Loucy (cell line): ENCODE measurements around the gene CALHM6.

ENCODE experiments used
- H2AFZ ChIP-seq: fragments of 200-600 bp; sonication (generic); 2 replicates; pipeline ENCODE4 v1.6.0; 2016; ENCODE audit warnings: antibody characterized with exemption, mild to moderate bottlenecking, low read length, moderate library complexity
- H3F3A ChIP-seq: fragments of 200-600 bp; 2 replicates; pipeline ENCODE4 v1.6.0; 2016; ENCODE audit warnings: antibody characterized with exemption, low read depth, mild to moderate bottlenecking
- H3K27me3 ChIP-seq: fragments of 200-600 bp; sonication (generic); 2 replicates; pipeline ENCODE4 v1.6.1; 2014; ENCODE audit warnings: low read length, mild to moderate bottlenecking; ENCODE audit not compliant: insufficient read depth, poor library complexity, severe bottlenecking
- H3K36me3 ChIP-seq: fragments of 200-600 bp; sonication (generic); 2 replicates; pipeline ENCODE4 v1.6.1; 2016; ENCODE audit warnings: low read length; ENCODE audit not compliant: insufficient read depth
- H3K4me1 ChIP-seq: fragments of 200-600 bp; sonication (generic); 2 replicates; pipeline ENCODE4 v1.5.1; 2014; ENCODE audit warnings: low read length, mild to moderate bottlenecking; ENCODE audit not compliant: insufficient read depth, poor library complexity, severe bottlenecking
- H3K4me2 ChIP-seq: fragments of 200-600 bp; sonication (generic); 2 replicates; pipeline ENCODE4 v1.6.0; 2014; ENCODE audit warnings: antibody characterized with exemption, low read length, low read depth, mild to moderate bottlenecking; ENCODE audit not compliant: poor library complexity, severe bottlenecking
- H3K4me3 ChIP-seq: fragments of 200-600 bp; sonication (generic); 2 replicates; pipeline ENCODE4 v1.5.1; 2014; ENCODE audit warnings: low read length, mild to moderate bottlenecking, mixed read lengths; ENCODE audit not compliant: poor library complexity, severe bottlenecking
- H3K79me2 ChIP-seq: fragments of 200-600 bp; sonication (generic); 2 replicates; pipeline ENCODE4 v1.6.1; 2014; ENCODE audit warnings: low read length; ENCODE audit not compliant: insufficient read depth
- H3K9ac ChIP-seq: fragments of 200-600 bp; sonication (generic); 2 replicates; pipeline ENCODE4 v1.6.0; 2014; ENCODE audit warnings: mild to moderate bottlenecking, low read depth, low read length, moderate library complexity; ENCODE audit not compliant: poor library complexity, severe bottlenecking
- H3K9me2 ChIP-seq: fragments of 200-600 bp; sonication (generic); replicated peaks from 2 replicates; pipeline ENCODE4 v1.6.1; 2016; ENCODE audit warnings: low read depth, low read length, mixed read lengths
- H3K9me3 ChIP-seq: fragments of 200-600 bp; sonication (generic); 2 replicates; pipeline ENCODE4 v1.6.1; 2014; ENCODE audit warnings: mild to moderate bottlenecking, antibody characterized with exemption, low read length, low read depth; ENCODE audit not compliant: insufficient read depth
- H4K20me1 ChIP-seq: fragments of 200-600 bp; sonication (generic); 2 replicates; pipeline ENCODE4 v1.6.0; 2014; ENCODE audit warnings: antibody characterized with exemption, low read length, mild to moderate bottlenecking; ENCODE audit not compliant: insufficient read depth, poor library complexity, severe bottlenecking
- EZH2phosphoT487 ChIP-seq: fragments of 200-600 bp; IDR thresholded peaks from 2 replicates; pipeline ENCODE4 v1.6.1; 2018; ENCODE audit warnings: antibody characterized with exemption, mild to moderate bottlenecking, moderate library complexity, borderline replicate concordance
- TF ChIP-seq, protein P1 (sequence below): fragments of 200-600 bp; sonication (generic); conservative IDR thresholded peaks from 2 replicates; pipeline ENCODE4 v1.5.1; 2014; ENCODE audit warnings: mild to moderate bottlenecking, antibody characterized with exemption, low read length

Gene CALHM6

GRCh38 chr6:116447496-116448011 lies 13.6 kb upstream of the CALHM6 start:
- Histone ChIP-seq H3K4me3 (no peak overlapping the region), H2AFZ (no peak overlapping the region), H3K9me2 (no peaks in the 10 kb centered on the region), H3K27me3 (no peaks in the 10 kb centered on the region), H3K36me3 (no peaks in the 10 kb centered on the region), H3K9me3 (no peaks in the 10 kb centered on the region), H3K9ac (no peak overlapping the region), H3K4me1 (peaks cover 35% of the 10 kb centered on the region), H3K79me2 (no peaks in the 10 kb centered on the region), H3F3A (no peaks in the 10 kb centered on the region), H3K4me2 (no peak overlapping the region), H4K20me1 (no peaks in the 10 kb centered on the region)
- TF ChIP-seq, protein P1, sequence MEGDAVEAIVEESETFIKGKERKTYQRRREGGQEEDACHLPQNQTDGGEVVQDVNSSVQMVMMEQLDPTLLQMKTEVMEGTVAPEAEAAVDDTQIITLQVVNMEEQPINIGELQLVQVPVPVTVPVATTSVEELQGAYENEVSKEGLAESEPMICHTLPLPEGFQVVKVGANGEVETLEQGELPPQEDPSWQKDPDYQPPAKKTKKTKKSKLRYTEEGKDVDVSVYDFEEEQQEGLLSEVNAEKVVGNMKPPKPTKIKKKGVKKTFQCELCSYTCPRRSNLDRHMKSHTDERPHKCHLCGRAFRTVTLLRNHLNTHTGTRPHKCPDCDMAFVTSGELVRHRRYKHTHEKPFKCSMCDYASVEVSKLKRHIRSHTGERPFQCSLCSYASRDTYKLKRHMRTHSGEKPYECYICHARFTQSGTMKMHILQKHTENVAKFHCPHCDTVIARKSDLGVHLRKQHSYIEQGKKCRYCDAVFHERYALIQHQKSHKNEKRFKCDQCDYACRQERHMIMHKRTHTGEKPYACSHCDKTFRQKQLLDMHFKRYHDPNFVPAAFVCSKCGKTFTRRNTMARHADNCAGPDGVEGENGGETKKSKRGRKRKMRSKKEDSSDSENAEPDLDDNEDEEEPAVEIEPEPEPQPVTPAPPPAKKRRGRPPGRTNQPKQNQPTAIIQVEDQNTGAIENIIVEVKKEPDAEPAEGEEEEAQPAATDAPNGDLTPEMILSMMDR: peak; percentile 22
- no peak for TF ChIP-seq EZH2phosphoT487

DNA sequence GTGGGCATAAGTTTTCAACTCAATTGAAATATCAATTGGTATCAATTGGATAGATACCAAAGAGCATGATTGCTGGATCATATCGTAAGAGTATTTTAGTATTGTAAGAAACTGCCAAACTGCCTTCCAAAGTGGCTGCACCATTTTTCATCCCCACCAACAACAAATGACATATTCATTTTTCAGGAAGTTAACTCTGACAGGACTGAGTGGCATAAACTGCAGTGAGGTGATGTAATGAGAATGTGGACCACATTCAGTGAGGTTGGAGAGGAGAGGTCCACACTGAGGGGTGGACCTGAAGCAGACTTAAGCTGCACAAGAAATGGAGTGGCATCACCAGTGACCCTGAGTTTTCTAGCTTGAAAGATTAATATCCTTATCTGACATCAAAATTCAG lies 11.6 kb upstream of the CALHM6 start:
- no peak overlapping the region for H3K9ac ChIP-seq
- H3K4me1 ChIP-seq: peaks cover 30% of the 10 kb centered on the region
- no peak overlapping the region for H2AFZ ChIP-seq
- TF ChIP-seq, protein P1: no peak
- TF ChIP-seq EZH2phosphoT487: no peak
- no peaks in the 10 kb centered on the region for H3K9me2 ChIP-seq
- H3K79me2 ChIP-seq: no peaks in the 10 kb centered on the region
- H3K36me3 ChIP-seq: no peaks in the 10 kb centered on the region
- no peaks in the 10 kb centered on the region for H4K20me1 ChIP-seq
- H3K4me2 ChIP-seq: no peak overlapping the region
- no peaks in the 10 kb centered on the region for H3K27me3 ChIP-seq
- no peak overlapping the region for H3K4me3 ChIP-seq
- no peaks in the 10 kb centered on the region for H3K9me3 ChIP-seq
- H3F3A ChIP-seq: no peaks in the 10 kb centered on the region

DNA sequence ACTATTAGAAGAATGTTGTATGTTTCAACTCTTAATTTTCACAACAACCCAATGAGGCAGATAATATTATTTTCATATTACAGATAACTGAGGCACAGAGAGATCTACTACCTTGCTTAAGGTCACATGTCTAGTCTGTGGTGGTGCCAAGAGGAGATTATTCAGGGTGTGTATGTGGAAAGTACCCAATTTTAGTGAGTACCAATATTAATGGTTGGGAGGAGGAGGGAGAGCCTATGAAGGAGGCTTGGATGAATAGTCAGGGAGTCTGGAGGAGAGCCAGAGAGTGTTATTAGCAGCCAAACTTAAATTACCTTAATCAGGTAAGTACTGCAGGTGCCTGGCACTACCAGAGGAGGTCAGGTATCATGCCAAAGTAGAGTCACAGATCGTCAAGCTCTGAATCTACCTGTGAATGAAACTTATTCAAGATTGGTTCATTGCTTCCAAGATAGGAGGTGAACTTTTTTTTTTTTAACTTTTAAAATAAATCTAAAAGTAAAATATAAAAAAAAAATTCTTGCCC lies 10.9 kb upstream of the CALHM6 start:
- Histone ChIP-seq H3K4me2 (no peak overlapping the region), H3K27me3 (no peaks in the 10 kb centered on the region), H3K36me3 (no peaks in the 10 kb centered on the region), H3K9me3 (no peaks in the 10 kb centered on the region), H2AFZ (no peak overlapping the region), H3F3A (no peaks in the 10 kb centered on the region), H3K4me3 (no peak overlapping the region), H4K20me1 (no peaks in the 10 kb centered on the region), H3K9ac (no peak overlapping the region), H3K9me2 (no peaks in the 10 kb centered on the region), H3K79me2 (no peaks in the 10 kb centered on the region), H3K4me1 (peaks cover 24% of the 10 kb centered on the region)
- no peak for TF ChIP-seq EZH2phosphoT487
- TF ChIP-seq, protein P1: no peak
